B cell (primary cell): ENCODE measurements around the gene MAGI2. TPM values are rescaled to one million over a fixed set of nuclear protein-coding genes. Genes with fewer than 3 reads are reported as not detected.

Experiments used
- ATAC-seq: fragments of 200-7000 bp; cut with Tn5 transposase; one replicate; pipeline ENCODE4 v1.10.0; 2021; ENCODE audit warnings: low read depth, mild to moderate bottlenecking, moderate number of reproducible peaks, moderate library complexity
- CTCF ChIA-PET: fragments of 350-600 bp; sonication (Branson Sonifier 250); formaldehyde crosslinking; loops from one replicate; lab custom pipeline; 2021; ENCODE audit warnings: antibody characterized with exemption, inconsistent platforms; lab: Charles Lee
- POLR2A ChIA-PET: fragments of 350-600 bp; sonication (Branson Sonifier 250); formaldehyde crosslinking; loops from one replicate; lab custom pipeline; 2021; ENCODE audit warnings: antibody characterized with exemption; lab: Charles Lee
- DNase-seq: peaks from one replicate; pipeline ENCODE4 v3.0.0; 2013
- H2AFZ ChIP-seq: 2 replicates; pipeline ENCODE4 v1.6.1; 2012; ENCODE audit warnings: mild to moderate bottlenecking, low read depth, low read length; ENCODE audit not compliant: insufficient read depth, poor library complexity, severe bottlenecking
- H3K27ac ChIP-seq, 2 donors: 1 replicate in 1 of 2; 2 replicates in 1 of 2; pipeline ENCODE4 v1.5.1; 2012 to 2013; ENCODE audit warnings: low read length in 2 of 2, mild to moderate bottlenecking in 2 of 2, moderate library complexity in 1 of 2
- H3K27me3 ChIP-seq, 4 experiments: fragments of 200-600 bp in 1 of 4; sonication (generic) in 1 of 4; replicated peaks in 1 of 4; 1 replicate in 2 of 4; 2 replicates in 2 of 4; pipeline versions ENCODE4 v1.6.1 to v1.7.0; 2013 to 2016; ENCODE audit warnings: low read length in 3 of 4, mild to moderate bottlenecking in 2 of 4, mixed read lengths in 1 of 4, moderate library complexity in 1 of 4; ENCODE audit not compliant: insufficient read depth in 4 of 4, control insufficient read depth in 3 of 4; ENCODE audit errors: control extremely low read depth in 1 of 4
- H3K36me3 ChIP-seq, 2 experiments: replicated peaks in 1 of 2; 1 replicate in 1 of 2; 2 replicates in 1 of 2; pipeline versions ENCODE4 v1.6.1 to v1.7.1; 2013; ENCODE audit warnings: low read length in 1 of 2; ENCODE audit not compliant: insufficient read depth in 2 of 2, control insufficient read depth in 1 of 2; ENCODE audit errors: control extremely low read depth in 1 of 2, extremely low read depth in 1 of 2
- H3K4me1 ChIP-seq, 2 donors: fragments of 200-600 bp in 1 of 2; sonication (generic) in 1 of 2; 1 replicate in 1 of 2; 2 replicates in 1 of 2; pipeline versions ENCODE4 v1.5.1 to v1.6.1; 2013 to 2017; ENCODE audit warnings: low read length in 2 of 2; ENCODE audit not compliant: control insufficient read depth in 2 of 2, insufficient read depth in 2 of 2
- H3K4me2 ChIP-seq: replicated peaks from 2 replicates; pipeline ENCODE3; 2012; ENCODE audit warnings: mild to moderate bottlenecking, low read depth, low read length; ENCODE audit not compliant: poor library complexity, severe bottlenecking
- H3K4me3 ChIP-seq, 5 experiments: fragments of 200-600 bp in 1 of 5; sonication (generic) in 1 of 5; 1 replicate in 3 of 5; 2 replicates in 2 of 5; pipeline versions ENCODE4 v1.5.1 to v1.7.0; 2011 to 2016; ENCODE audit warnings: low read length in 4 of 5, mild to moderate bottlenecking in 4 of 5, low read depth in 2 of 5, control low read depth in 1 of 5, moderate library complexity in 1 of 5; ENCODE audit not compliant: insufficient read depth in 1 of 5; ENCODE audit errors: control extremely low read depth in 1 of 5, extremely low read depth in 1 of 5
- H3K79me2 ChIP-seq: fragments of 200-600 bp; sonication (generic); one replicate; pipeline ENCODE4 v1.6.0; 2016; ENCODE audit warnings: low read length; ENCODE audit not compliant: control insufficient read depth, insufficient read depth
- H3K9ac ChIP-seq: fragments of 200-600 bp; sonication (generic); 2 replicates; pipeline ENCODE4 v1.6.1; 2017; ENCODE audit warnings: mild to moderate bottlenecking, low read length, moderate library complexity
- H3K9me3 ChIP-seq, 3 donors: one replicate each; pipeline versions ENCODE4 v1.6.1 to v1.7.1; 2013; ENCODE audit warnings: low read length in 2 of 3; ENCODE audit not compliant: control insufficient read depth in 2 of 3, insufficient read depth in 1 of 3; ENCODE audit errors: control extremely low read depth in 1 of 3
- H4K20me1 ChIP-seq: 2 replicates; pipeline ENCODE4 v1.6.0; 2012; ENCODE audit warnings: mild to moderate bottlenecking, low read length; ENCODE audit not compliant: insufficient read depth, control insufficient read depth, poor library complexity, severe bottlenecking
- H3K27ac Mint-ChIP-seq: one replicate; pipeline ENCODE4 v1.8.0; 2021; ENCODE audit warnings: mixed read lengths
- H3K27me3 Mint-ChIP-seq: one replicate; pipeline ENCODE4 v1.8.0; 2021; ENCODE audit warnings: mixed read lengths
- H3K4me1 Mint-ChIP-seq: one replicate; pipeline ENCODE4 v1.8.0; 2021; ENCODE audit warnings: mixed read lengths
- H3K4me3 Mint-ChIP-seq: one replicate; pipeline ENCODE4 v1.8.0; 2021; ENCODE audit warnings: mixed read lengths
- H3K9me3 Mint-ChIP-seq: one replicate; pipeline ENCODE4 v1.8.0; 2022; ENCODE audit warnings: mixed read lengths; ENCODE audit not compliant: insufficient read depth
- CTCF ChIP-seq: fragments of 200-600 bp; IDR thresholded peaks from one replicate; pipeline ENCODE4 v1.8.0; 2022; ENCODE audit warnings: antibody characterized with exemption, mild to moderate bottlenecking
- EZH2 ChIP-seq: IDR thresholded peaks from 2 replicates; pipeline ENCODE4 v1.6.1; 2012; ENCODE audit warnings: borderline replicate concordance, low read depth, mild to moderate bottlenecking, moderate library complexity, low read length; ENCODE audit not compliant: insufficient read depth, poor library complexity, severe bottlenecking
- WGBS: methylation state at CpG from one replicate; pipeline ENCODE4 v1.1.5; 2013; ENCODE audit warnings: missing lambda C conversion rate; ENCODE audit not compliant: insufficient coverage; 5-methylcytosine and 5-hydroxymethylcytosine counted together
- intact Hi-C: fragments of 100-400 bp; cut with micrococcal nuclease; formaldehyde crosslinking; loops from one replicate; pipeline ENCODE4 v1.10.0; 2022
- polyA plus RNA-seq: library from polyadenylated mRNA; depleted of rRNA; stranded (reverse); fragments of >200 nt; gene quantifications from 2 replicates; pipeline ENCODE4 v1.2.3, GENCODE V29; 2012
- total RNA-seq, 2 donors: library from RNA; stranded (reverse); fragments of 120-200 nt in 1 of 2; gene quantifications; 1 replicate in 1 of 2; 2 replicates in 1 of 2; pipeline versions ENCODE4 v1.2.3 to v1.2.4, GENCODE V29; 2013 to 2022

Gene MAGI2
- total and polyA plus RNA-seq, 2 donors (not counting 1 experiment from before 2014, with no cell fraction given) = 0.16 to 0.64 TPM

DNA sequence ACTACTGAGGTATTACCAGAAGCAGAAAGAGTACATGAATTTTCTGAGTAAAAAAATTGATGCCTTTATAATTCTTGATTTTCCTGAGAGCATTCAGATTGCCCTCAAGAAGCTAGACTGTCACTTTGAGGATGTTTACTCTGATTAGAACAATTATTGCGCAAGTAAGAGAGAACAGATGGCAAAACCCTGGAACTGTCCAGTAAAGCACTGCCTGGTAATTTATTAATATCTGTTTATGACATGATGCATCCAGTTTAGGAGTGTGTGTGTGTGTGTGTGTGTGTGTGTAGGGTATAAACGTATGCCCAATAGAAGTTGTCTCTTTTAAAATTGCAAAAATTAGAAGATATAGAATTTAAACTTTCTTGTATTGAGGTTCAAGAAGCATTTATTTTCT is 1275.1 kb downstream of the MAGI2 start:
- Histone ChIP-seq H3K9ac (no peak overlapping the region), H2AFZ (no peak overlapping the region), H3K4me2 (no peak overlapping the region), H3K4me3 (no peak overlapping the region), H3K27me3 (peaks cover 0 to 4% (median 0%) of the 10 kb centered on the region in 4 experiments), H4K20me1 (no peaks in the 10 kb centered on the region), H3K36me3 (no peaks in the 10 kb centered on the region), H3K27ac (no peak overlapping the region), H3K4me1 (no peaks in the 10 kb centered on the region), H3K9me3 (no peaks in the 10 kb centered on the region), H3K79me2 (no peaks in the 10 kb centered on the region)
- no peak for ATAC-seq
- ChIA-PET CTCF (no interaction called here), POLR2A (no interaction called here)
- no peak for DNase-seq
- no peaks in the 10 kb centered on the region for H3K4me1 Mint-ChIP-seq
- no CpG with 5 or more reads among the region's 2 CpGs for WGBS
- no peaks in the 10 kb centered on the region for H3K9me3 Mint-ChIP-seq
- intact Hi-C loops = no loop called here
- H3K27me3 Mint-ChIP-seq = peaks cover 7% of the 10 kb centered on the region
- H3K27ac Mint-ChIP-seq = no peak overlapping the region
- TF ChIP-seq CTCF = no peak
- TF ChIP-seq EZH2 = no peak
- no peak overlapping the region for H3K4me3 Mint-ChIP-seq

- Mint-ChIP-seq H3K4me3 (no peak overlapping the region), H3K9me3 (no peaks in the 10 kb centered on the region), H3K27ac (no peak overlapping the region), H3K27me3 (peaks cover 6% of the 10 kb centered on the region), H3K4me1 (no peaks in the 10 kb centered on the region)
- intact Hi-C loops = no loop called here
- Histone ChIP-seq H3K4me3 (no peak overlapping the region), H3K4me2 (no peak overlapping the region), H3K9me3 (no peaks in the 10 kb centered on the region), H3K9ac (no peak overlapping the region), H2AFZ (no peak overlapping the region), H4K20me1 (no peaks in the 10 kb centered on the region), H3K27me3 (peaks cover 0 to 4% (median 0%) of the 10 kb centered on the region in 4 experiments), H3K4me1 (no peaks in the 10 kb centered on the region), H3K79me2 (no peaks in the 10 kb centered on the region), H3K36me3 (no peaks in the 10 kb centered on the region), H3K27ac (no peak overlapping the region)
- ChIA-PET CTCF (no interaction called here), POLR2A (no interaction called here)
- DNase-seq (no peak), ATAC-seq (no peak)
- no CpG with 5 or more reads among the region's 5 CpGs for WGBS
- no peak for TF ChIP-seq CTCF
- TF ChIP-seq EZH2 = no peak
Measured at GRCh38 chr7:78176171-78176570, 1277.3 kb downstream of the MAGI2 start.
